Testis (tissue), 3 donors: ENCODE data around the gene IFITM10. TPM values are rescaled to one million over a fixed set of nuclear protein-coding genes. Genes with fewer than 3 reads are reported as not detected.

Experiments
- DNase-seq: peaks from one replicate; pipeline ENCODE4 v3.0.0-alpha.2; 2019
- H3K27ac ChIP-seq, 2 donors: fragments of 200-600 bp; sonication (generic); one replicate each; pipeline ENCODE4 v1.5.1; 2019
- H3K27me3 ChIP-seq: fragments of 200-600 bp; sonication (generic); one replicate; pipeline ENCODE4 v1.5.1; 2019
- H3K36me3 ChIP-seq: fragments of 200-600 bp; sonication (generic); one replicate; pipeline ENCODE4 v1.5.1; 2017; ENCODE audit warnings: low read depth; ENCODE audit errors: missing control alignments
- H3K4me1 ChIP-seq: fragments of 200-600 bp; sonication (generic); one replicate; pipeline ENCODE4 v1.5.1; 2019
- H3K4me3 ChIP-seq, 2 donors: fragments of 200-600 bp; sonication (generic); one replicate each; pipeline ENCODE4 v1.5.1; 2017 to 2019
- H3K9me3 ChIP-seq: fragments of 200-600 bp; sonication (generic); one replicate; pipeline ENCODE4 v1.5.1; 2017
- CTCF ChIP-seq, 3 experiments: fragments of 450-650 bp in 2 of 3; fragments of 200-600 bp in 1 of 3; sonication (generic) in 1 of 3; IDR thresholded peaks; one replicate each; pipeline ENCODE4 v1.5.1; 2016 to 2019; ENCODE audit warnings: antibody characterized with exemption in 3 of 3, mild to moderate bottlenecking in 2 of 3, moderate library complexity in 1 of 3
- POLR2A ChIP-seq: fragments of 450-650 bp; IDR thresholded peaks from one replicate; pipeline ENCODE4 v1.6.1; 2017; ENCODE audit warnings: antibody characterized with exemption, mild to moderate bottlenecking, moderate library complexity
- WGBS, 2 donors: methylation state at CpG; one replicate each; pipeline ENCODE4 v1.1.5; 2018; 5-methylcytosine and 5-hydroxymethylcytosine counted together
- intact Hi-C: fragments of 100-400 bp; cut with DNase I; formaldehyde crosslinking; loops from one replicate; pipeline ENCODE4 v1.15.1; 2023; ENCODE audit warnings: low total_unique reads
- polyA plus RNA-seq: library from polyadenylated mRNA; stranded (reverse); fragments of 350-450 nt; fragmentation: Illumina TruSeq; extraction: RNeasy Lipid Tissue Mini Kit (QIAGEN cat#74804); gene quantifications from one replicate; pipeline ENCODE4 v1.2.3, GENCODE V29; 2014; ENCODE audit warnings: low read depth, low replicate concordance; ENCODE audit not compliant: insufficient read depth
- total RNA-seq, 2 donors: library from RNA; depleted of rRNA; stranded (reverse); fragments of >200 nt; gene quantifications; one replicate each; pipeline ENCODE4 v1.2.3, GENCODE V29; 2016

Gene IFITM10
- total and polyA plus RNA-seq, 3 donors from 2014 or later, result 2.6 to 9.6 (median 6.0) TPM

GRCh38 chr11:1751999-1752906 lies 1.9 kb upstream of the IFITM10 start:
- H3K9me3 ChIP-seq, result no peaks in the 10 kb centered on the region
- no peak overlapping the region for H3K4me3 ChIP-seq
- no peak for DNase-seq
- H3K27ac ChIP-seq, result no peak overlapping the region
- intact Hi-C loops, result no loop called here
- no peaks in the 10 kb centered on the region for H3K36me3 ChIP-seq
- 87 to 98% methylated on average over 16 to 24 of the region's 24 CpGs for WGBS, 2 donors
- peaks cover 38% of the 10 kb centered on the region for H3K4me1 ChIP-seq
- TF ChIP-seq POLR2A (no peak), CTCF (IDR thresholded peaks at IDR 0.05) (no peak)
- no peaks in the 10 kb centered on the region for H3K27me3 ChIP-seq

GRCh38 chr11:1751531-1751921 lies 1.1 kb upstream of the IFITM10 start:
- H3K4me1 ChIP-seq, result peaks cover 38% of the 10 kb centered on the region
- no peaks in the 10 kb centered on the region for H3K27me3 ChIP-seq
- TF ChIP-seq POLR2A (no peak), CTCF (IDR thresholded peaks at IDR 0.05) (no peak)
- H3K36me3 ChIP-seq, result no peaks in the 10 kb centered on the region
- H3K4me3 ChIP-seq, result no peak overlapping the region
- no peak for DNase-seq
- intact Hi-C loops, result no loop called here
- 64 to 100% methylated on average over 3 to 5 of the region's 5 CpGs for WGBS, 2 donors
- H3K9me3 ChIP-seq, result no peaks in the 10 kb centered on the region
- H3K27ac ChIP-seq, result no peak overlapping the region

- Histone ChIP-seq H3K27me3 (no peaks in the 10 kb centered on the region), H3K4me3 (no peak overlapping the region), H3K9me3 (no peaks in the 10 kb centered on the region), H3K36me3 (no peaks in the 10 kb centered on the region), H3K4me1 (peaks cover 33% of the 10 kb centered on the region), H3K27ac (peak overlapping the region in 1 of 2 donors; percentile 44)
- no peak for TF ChIP-seq CTCF (IDR thresholded peaks at IDR 0.05)
- TF ChIP-seq POLR2A, result no peak
- WGBS, 2 donors, result 47 to 62% methylated on average over 7 to 14 of the region's 14 CpGs
- DNase-seq, result no peak
- intact Hi-C loops, result no loop called here
Observed at GRCh38 chr11:1750840-1751530, 590 bp upstream of the IFITM10 start.

GRCh38 chr11:1749395-1750351 lies 722 bp downstream of the IFITM10 start:
- H3K36me3 ChIP-seq, result no peaks in the 10 kb centered on the region
- WGBS, 2 donors, result 19 to 22% methylated on average over 24 to 25 of the region's 25 CpGs
- no peak overlapping the region for H3K4me3 ChIP-seq
- no peak for DNase-seq
- no peaks in the 10 kb centered on the region for H3K27me3 ChIP-seq
- H3K27ac ChIP-seq, result peak overlapping the region in 1 of 2 donors; percentile 8
- H3K9me3 ChIP-seq, result no peaks in the 10 kb centered on the region
- no peak for TF ChIP-seq POLR2A
- no peak for TF ChIP-seq CTCF (IDR thresholded peaks at IDR 0.05)
- intact Hi-C loops, result no loop called here
- H3K4me1 ChIP-seq, result peaks cover 34% of the 10 kb centered on the region
